GM21528 (cell line): ENCODE data around the gene TRIM22.
"Not testable (repeated sequence)": the region's sequence is repeated elsewhere in the genome, so short reads cannot be mapped to it uniquely, and the experiment has no call there.

ENCODE experiments used
- ATAC-seq: cut with Tn5 transposase; IDR thresholded peaks from one replicate; pipeline ENCODE4 v1.9.1; 2021; ENCODE audit warnings: mild to moderate bottlenecking, moderate library complexity; ENCODE audit not compliant: unreplicated experiment, low FRiP score

The TRIM22 gene

GRCh38 chr11:5690736-5691135, 1.1 kb downstream of the TRIM22 start:
- no peak for ATAC-seq

DNA sequence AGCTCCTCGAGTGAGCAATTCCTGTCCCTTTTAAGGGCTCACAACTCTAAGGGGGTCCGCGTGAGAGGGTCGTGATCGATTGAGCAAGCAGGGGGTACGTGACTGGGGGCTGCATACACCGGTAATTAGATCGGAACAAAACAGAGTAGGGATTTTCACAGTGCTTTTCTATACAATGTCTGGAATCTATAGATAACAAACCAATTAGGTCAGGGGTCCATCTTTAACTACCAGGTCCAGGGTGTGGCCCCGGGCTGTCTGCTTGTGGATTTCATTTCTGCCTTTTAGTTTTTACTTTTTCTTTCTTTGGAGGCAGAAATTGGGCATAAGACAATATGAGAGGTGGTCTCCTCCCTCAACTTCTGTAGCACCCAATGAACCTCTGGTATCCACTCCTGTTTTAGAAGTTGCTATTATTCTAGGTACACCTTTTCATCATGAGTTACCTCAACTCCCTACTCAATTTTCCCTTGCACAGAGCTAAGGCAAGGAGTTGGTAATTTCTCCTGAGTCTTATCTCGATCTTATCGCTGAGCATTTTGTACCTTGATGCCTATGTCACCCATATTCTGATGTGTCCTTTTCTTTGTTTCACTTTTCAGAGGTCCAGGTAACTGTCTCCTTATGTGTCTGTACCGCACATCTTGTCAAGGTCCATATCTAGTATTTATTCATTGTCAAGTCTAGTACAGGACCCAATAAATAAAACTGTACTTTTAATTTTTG, 1.8 kb downstream of the TRIM22 start:
- not testable (repeated sequence) for ATAC-seq

DNA sequence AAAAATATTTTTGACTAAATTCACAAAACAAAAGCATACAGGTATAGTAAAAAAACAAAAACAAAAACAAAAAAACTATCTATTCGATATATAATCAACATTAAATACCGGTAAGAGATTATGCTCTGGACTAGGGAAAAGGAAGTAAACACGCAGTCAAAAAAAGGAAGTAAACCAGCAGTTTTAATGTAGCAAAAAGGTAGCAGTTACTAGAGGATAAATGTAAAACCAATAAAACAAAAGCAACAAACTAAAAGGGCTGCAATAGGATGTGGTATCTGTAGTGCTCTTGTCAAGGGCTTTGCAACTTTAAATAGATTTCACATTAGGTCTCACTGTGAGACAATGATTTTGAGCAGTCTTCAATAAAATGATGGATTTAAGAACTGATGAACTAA, 2.4 kb downstream of the TRIM22 start:
- no peak for ATAC-seq

DNA sequence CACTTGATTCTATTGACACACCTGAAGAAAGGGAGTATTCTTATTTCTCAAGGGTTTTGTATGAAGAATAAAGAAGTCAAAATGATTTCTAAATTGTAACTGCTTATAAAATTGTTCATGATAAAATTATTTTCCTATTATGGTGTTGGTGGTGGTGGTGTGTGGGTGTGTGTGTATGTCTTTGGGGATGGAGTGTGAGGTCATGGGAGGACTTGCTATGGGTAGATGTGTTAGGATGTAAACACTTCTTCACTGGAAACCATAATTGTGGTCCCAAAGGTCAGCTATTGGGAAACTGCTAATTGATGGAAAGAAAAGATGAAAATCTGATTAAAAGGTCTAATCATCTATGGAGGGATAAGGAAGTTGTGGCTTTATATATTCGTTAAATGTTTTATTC, 5.1 kb downstream of the TRIM22 start:
- no peak for ATAC-seq

DNA sequence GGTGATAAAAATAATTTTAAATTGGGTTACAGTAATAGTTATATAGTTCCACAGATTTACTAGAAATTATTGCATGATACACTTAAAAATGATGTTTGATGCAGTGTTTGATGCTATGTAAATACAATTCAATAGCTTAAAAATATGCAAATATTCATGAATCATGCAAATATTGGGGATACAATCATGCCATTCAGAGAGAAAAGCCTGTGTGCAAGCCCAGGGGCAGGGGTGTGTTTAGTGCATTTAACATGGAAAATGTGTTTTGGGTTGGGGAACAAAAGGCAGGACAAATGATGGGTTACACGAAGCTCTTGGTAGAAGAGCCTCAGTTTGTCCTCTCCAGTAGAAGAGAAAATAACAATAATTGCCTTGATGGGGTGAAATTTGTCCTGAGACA, 6.0 kb downstream of the TRIM22 start:
- ATAC-seq: no peak

GRCh38 chr11:5696210-5696609, 6.6 kb downstream of the TRIM22 start:
- no peak for ATAC-seq

DNA sequence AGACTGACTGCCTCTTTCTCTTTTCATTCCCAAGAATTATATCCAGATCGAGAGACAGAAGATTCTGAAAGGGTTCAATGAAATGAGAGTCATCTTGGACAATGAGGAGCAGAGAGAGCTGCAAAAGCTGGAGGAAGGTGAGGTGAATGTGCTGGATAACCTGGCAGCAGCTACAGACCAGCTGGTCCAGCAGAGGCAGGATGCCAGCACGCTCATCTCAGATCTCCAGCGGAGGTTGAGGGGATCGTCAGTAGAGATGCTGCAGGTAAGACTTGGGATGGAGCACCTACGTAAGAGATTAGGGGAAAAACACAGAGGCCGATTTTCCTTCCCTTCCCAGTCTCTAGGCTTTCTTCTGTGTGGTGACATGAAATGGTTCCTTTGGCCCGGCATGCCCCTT, 8.7 kb downstream of the TRIM22 start:
- no peak for ATAC-seq

GRCh38 chr11:5700421-5701054, 10.9 kb downstream of the TRIM22 start:
- no peak for ATAC-seq

DNA sequence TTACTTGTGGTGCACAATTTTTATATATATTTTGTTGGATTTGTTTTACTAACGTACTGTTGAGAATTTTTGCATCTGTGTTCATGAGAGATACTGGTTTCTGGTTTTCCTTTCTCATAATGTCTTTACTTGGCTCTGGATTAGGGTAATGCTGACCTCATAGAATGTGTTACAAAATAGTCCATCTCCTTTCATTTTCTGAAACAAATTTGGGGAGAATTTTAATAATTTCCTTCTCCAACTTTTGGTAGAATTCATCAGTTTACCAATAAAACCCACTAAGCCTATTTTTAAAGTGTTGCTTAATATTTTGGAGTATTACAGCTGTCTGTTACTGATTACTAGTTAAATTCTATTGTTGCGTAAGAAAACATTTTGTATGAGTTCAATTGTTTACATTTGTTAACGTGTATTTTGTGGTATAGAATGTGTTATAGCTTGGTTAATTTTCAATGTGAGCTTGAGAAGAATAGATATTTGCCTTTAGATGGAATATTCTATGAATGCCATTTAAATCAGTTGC, 11.5 kb downstream of the TRIM22 start:
- ATAC-seq: no peak

DNA sequence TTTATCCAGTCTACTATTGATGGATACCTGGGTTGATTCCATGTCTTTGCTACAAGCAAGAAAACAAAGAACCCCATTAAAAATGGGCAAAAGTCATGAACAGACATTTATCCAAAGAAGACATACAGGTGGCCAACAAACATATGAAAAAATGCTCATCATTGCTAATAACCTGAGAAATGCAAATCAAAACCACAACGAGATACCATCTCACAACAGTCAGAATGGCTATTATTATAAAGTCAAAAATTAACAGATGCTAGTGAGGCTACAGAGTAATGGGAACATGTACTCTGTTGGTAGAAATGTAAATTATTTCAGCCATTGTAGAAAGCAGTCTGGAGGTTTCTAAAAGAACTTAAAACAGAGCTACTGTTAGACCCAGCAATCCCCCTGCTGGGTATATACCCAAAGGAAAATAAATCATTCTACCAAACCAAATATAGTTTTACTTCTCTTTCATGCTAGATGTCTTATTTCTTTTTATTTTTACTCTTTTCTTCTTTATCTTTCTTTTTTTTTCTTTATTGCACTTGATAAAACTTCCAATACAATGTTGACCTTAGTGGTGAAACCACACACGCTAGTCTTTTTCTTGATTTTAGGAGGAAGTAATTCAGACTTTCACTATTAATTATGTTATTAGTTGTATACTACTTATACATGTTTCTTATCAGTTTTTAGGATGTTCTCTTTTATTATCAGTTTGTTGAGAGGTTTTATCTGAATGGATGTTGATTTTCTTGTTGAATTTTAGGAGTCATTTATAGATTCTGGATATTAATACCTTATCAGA, 14.3 kb downstream of the TRIM22 start:
- ATAC-seq: peak; percentile 72

DNA sequence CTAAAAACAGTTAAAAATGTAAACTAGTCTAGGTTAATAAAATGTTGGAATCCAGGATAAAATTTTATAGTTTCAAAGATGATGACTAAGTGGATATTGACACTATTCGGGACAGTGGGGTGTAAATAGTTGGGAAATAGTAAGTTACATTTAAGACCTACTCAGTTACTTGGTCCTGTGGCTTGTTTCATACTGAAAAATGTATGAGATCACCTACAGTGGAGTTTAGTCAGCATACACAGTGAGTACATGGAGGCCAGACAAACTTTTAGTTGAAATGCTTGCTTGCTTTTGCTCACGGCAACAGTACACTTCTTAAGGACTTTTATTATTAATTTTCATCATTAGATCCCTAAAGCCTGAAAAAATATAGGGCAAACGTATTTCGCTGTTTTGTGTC, 16.1 kb downstream of the TRIM22 start:
- no peak for ATAC-seq

DNA sequence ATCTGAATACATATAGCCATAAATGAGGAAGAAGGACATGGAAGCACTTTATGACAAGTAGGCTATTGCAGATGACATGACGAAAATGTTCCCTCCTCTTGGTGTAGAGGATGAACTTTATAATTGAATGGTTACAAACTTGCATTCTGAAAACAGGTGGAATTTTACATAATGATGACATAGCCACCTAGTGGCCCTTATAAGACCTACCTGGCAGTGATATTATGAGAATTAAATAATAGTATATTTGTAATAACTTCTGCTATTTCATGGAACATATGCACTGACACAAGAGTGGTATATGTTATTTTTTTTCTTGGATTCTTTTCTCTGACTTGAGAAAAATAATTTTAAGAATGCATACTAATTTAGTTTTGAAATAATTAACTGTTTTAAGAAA, 22.9 kb downstream of the TRIM22 start:
- no peak for ATAC-seq

GRCh38 chr11:5713695-5714094, 24.1 kb downstream of the TRIM22 start:
- no peak for ATAC-seq

DNA sequence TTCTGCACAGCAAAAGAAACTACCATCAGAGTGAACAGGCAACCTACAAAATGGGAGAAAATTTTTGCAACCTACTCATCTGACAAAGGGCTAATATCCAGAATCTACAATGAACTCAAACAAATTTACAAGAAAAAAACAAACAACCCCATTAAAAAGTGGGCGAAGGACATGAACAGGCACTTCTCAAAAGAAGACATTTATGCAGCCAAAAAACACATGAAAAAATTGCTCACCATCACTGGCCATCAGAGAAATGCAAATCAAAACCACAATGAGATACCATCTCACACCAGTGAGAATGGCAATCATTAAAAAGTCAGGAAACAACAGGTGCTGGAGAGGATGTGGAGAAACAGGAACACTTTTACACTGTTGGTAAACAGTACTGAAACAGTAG, 26.9 kb downstream of the TRIM22 start:
- ATAC-seq: not testable (repeated sequence)

- ATAC-seq: no peak
Observed at GRCh38 chr11:5719703-5720495, 30.3 kb downstream of the TRIM22 start.

GRCh38 chr11:5722622-5723021, 33.0 kb downstream of the TRIM22 start:
- ATAC-seq: no peak

GRCh38 chr11:5726351-5726750, 36.8 kb downstream of the TRIM22 start:
- ATAC-seq: no peak

DNA sequence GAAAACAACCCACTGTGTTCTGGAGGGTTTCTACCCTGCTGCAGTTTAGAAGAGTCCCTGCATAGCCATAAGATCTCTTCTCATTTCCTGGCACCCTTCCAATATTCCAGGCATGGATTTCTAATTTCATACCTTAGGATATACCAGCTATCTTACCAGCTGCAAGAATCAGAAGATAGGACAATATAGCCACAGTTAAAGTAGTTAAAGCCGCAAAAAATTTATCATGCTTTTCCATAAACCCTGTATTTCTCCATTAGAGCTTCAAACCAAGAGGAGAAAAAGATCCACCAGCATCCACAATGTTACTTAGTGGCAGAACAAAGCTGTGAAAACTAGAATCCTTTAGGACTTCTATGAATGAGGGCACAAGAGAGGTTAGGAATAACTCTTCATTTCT, 38.1 kb downstream of the TRIM22 start:
- ATAC-seq: no peak

GRCh38 chr11:5736396-5736795, 46.8 kb downstream of the TRIM22 start, which contains the start of gene OR56B1:
TSS of gene OR56B1 (plus strand) at chr11:5736448. CDS start at chr11:5736517, 69 bp downstream.
- ATAC-seq: no peak

- no peak for ATAC-seq
Observed at GRCh38 chr11:5737091-5737490, 47.5 kb downstream of the TRIM22 start.
